NCI-H1105 (cell line): ENCODE results near the gene RNU1-2.
"Not testable (repeated sequence)": the region's sequence is repeated elsewhere in the genome, so short reads cannot be mapped to it uniquely, and the experiment has no call there.

ENCODE experiments used
- DNase-seq: peaks from one replicate; lab custom pipeline; 2025; lab: John Stamatoyannopoulos, UW

The RNU1-2 gene

DNA sequence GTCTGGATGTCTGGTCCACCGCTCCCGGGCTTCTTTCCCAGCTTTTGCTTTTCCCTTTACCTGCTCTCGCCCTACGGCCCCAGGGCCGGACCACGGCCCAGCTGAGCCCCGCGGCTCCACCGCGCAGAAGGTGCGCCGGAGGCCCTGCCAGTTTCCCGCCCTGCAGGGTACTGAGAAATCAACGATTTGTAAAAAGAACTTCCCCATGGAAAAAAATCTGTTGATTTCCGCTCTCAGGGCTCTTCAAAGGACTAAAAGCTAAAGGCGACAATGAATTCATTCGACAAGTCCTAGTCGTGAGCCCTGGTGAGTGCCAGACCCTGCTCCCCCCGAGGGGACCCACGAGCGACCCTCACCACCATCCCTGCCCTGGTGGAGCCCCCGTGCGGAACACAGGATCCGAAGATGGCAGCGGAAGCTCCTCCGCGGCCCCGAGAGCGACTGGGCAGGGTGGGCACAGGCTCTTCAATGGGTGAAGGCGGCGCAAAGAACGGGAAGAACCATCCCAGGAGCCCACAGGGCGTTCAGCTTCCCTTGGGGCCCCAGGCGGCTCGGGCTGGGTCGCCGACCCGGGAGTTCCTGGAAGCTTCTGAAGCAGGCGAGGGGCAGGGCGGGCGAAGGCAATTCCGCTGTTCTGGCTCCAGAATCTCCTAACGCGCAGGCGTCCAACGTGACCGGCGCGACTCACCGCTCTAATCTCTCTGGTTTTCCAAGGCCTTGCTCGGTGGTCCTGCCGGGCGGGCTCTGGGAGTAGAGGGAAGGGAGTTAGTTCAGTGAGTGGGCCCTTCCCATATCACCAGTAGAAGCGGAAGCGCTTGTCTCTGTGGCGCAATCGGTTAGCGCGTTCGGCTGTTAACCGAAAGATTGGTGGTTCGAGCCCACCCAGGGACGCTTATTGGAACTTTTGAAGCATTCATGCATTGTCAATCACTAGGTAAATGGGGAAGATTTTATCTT lies 6.6 kb upstream of the RNU1-2 start:
- DNase-seq, result no peak

DNA sequence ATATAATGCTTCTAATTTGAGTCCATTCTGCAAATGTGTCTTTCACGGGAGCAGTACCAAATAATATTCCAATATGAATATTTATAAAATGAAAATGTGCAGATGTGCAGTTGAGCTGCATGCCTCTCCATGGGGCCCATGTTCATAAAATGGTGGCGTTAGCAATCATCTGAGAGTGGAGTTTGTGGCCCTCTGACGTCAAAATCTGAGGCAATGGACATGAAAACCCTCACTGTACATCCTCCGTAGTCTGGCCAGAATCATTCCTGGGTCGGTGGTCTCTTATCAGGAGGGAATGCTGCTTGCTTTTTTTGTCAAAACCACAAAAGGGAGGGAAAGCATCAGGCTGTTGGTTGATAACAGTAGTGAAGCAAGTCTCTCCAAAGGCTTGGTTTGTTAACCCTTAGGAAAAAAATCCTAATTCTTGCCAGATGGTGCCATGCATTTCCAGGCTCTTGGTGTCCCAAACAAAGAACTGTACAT lies 5.2 kb upstream of the RNU1-2 start:
- not testable (repeated sequence) for DNase-seq

DNA sequence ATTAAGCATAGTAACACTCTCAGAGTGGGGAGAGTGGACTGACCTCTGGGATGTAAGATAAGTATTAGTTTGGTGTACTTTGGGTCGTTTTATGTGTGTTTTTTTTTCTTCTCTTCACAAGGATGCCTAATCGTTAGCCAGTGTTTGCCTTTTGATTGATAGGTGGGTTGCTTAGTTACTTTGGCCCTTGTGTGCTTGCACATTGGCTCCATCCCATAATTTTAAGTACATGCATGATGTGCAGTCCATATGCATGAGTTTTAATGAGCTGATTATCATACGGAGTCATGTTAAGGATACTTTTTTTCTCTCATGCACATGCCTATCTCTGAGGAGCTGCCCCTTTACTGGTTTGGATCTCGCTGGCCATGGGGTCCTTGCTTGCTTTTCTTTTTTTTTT lies 4.7 kb upstream of the RNU1-2 start:
- DNase-seq, result not testable (repeated sequence)

DNA sequence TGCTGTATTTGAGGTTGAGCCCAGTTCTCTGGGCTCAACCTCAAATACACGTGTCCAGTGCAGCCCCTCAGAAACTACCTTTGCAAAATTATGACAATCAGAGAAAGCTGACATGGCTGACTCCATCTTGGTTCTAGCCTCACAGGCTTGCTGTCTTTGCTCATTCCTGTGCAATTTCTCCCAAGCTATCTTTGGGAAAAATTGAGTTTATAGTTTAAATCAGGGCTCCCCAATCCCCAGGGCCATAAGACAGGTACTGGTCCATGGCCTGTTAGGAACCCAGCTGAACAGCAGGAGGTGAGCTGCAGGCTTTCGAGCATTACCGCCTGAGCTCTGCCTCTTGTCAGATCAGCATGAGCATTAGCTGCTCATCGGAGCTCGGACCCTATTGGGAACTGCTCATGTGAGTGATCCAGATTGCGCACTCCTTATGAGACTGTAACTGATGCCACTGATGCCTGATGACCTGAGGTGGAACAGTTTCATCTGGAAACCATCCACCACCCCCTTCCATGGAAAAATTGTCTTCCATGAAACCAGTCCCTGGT lies 2.7 kb upstream of the RNU1-2 start:
- not testable (repeated sequence) for DNase-seq

DNA sequence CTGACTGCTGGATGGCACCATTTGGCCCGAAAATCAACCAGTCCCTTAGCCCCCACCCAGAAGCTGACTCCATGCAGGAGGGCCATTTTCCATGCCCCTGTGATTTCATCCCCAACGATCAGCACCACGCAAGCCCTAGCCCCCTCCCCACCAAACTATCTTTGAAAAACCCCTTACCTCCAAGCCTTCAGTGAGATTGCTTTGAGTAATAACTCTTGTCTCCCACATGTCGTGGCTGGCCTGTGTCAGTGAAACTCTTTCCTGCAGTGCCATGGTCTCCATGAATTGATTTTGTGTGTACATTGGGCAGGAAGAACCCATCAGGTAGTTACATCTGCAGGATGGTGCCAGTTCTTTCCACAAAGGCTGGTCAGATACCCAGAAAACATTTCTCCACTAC lies 2.0 kb upstream of the RNU1-2 start:
- DNase-seq, result not testable (repeated sequence)

DNA sequence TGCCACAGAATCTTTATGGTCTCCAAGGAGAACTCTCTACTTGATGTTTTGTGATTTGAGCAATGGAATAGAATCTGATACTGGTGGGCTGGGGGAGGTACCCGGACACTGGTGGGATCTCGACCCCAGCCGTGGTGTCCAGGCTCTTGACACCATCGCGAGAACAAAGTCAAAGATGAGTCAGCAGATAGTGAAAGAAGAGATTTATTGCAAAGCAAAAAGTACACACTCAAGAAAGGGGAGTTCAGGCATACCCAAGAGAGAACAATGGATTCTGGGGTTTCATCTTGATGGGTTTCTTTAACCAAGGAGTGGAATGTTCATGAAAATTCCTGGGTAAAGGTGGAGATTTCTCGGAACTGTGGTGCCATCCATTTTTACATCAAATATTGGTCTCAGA lies 1.4 kb upstream of the RNU1-2 start:
- DNase-seq, result not testable (repeated sequence)

DNA sequence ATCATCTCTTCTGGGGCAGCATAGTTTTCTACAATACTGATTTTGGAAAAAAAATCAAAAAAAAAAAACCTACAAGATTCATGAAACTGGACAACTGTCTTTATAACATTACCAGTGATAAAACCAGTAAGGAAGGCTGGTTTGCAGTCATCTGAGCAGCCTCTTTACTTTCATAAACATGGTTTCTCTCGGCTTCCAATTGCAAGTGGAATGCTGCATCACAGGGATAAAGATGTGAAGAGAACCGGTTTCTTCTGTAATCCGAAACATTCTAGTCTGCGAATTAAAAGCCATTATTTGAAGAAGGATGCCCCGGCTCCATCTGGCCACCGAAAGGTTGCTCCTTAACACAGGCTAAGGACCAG lies 565 bp upstream of the RNU1-2 start:
- not testable (repeated sequence) for DNase-seq

DNA sequence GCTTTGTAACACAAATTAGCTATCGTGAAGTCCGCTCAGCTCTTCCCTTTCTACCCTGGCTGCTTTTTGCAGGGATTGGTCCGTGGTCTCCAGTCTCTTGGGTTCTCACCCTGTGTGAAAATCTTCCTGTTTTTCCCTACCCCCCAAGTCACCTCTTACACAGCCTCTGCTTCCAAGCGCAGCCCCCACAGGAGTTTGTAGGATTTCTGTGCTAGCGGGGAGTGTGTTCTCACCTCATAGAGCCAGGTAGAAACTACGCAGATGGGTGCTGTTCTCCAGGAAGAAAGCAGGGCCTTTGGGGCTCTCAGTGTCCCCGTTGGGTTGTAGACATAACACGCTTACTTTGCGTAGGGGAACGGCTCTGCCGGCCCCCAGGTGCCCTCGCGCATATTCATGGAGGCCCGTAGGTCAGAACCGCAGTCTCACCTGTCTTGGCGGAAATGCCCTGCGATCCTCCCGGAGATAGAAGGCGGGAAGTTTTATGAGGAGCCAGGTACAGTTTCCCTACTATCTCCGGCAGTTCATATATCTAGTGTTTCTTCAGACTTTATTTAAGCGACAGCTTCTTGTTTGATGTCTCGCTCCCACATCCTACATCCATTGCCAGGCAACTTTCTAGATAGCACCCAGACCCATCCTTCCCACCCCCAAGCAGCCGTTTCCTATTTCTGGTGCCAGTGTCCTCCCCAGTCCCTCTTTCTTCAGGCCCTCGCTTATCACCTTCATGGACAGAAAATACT lies 706 bp downstream of the RNU1-2 start:
- peak; percentile 90 for DNase-seq

DNA sequence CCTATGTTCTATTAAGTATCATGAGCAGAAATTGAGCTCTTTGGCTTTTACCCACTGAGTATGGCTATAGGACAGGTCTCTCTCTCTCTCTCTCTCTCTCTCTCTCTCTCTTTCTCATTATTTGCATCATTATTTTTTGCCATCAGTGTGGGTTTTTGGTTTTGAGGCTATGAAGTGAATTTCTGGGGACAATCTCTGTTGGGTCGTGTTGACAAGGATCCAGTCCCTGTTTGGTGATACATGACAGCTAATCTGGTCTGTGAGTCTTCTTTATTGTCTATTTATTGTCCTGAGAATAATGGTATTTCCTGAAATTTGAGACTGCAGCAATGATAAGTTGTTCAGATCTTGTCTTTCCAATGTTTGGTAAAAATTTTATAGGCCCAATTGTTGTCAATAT lies 1.9 kb downstream of the RNU1-2 start:
- DNase-seq, result not testable (repeated sequence)

DNA sequence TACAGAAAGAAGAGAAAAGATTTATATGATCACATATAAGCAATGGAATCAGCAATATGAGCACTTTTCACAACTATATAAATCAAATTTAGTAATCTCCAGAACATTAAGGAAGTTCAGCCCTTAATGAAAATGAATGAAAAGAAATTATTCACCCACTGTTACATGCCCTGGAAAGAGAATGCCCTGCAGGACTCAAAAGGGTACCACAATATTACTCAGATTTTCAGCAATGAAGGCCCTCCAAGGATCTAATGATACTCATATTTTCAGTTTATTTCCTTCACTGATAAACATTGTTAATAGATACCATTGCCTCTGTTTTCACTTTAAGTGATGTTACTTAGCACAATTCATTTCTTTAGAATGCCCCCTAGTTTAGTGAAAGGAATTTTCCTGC lies 2.5 kb downstream of the RNU1-2 start:
- DNase-seq, result not testable (repeated sequence)

DNA sequence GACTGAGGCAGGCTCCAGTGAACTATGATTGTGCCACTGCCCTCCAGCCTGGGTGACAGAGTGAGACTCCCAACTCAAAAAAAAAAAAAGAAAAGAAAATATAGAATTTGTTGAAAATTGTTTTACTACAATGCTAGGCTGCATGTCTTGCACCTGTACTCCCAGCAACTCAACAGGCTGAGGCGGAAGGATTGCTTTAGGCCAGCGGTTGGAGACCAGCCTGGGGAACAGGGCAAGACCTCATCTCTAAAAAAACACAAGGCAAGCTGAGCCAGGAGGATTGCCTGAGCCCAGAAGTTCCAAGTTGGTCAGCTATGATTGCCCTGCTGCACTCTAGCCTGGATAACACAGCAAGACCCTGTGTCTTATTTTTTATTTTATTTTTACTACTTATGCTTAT lies 3.2 kb downstream of the RNU1-2 start:
- DNase-seq, result not testable (repeated sequence)

DNA sequence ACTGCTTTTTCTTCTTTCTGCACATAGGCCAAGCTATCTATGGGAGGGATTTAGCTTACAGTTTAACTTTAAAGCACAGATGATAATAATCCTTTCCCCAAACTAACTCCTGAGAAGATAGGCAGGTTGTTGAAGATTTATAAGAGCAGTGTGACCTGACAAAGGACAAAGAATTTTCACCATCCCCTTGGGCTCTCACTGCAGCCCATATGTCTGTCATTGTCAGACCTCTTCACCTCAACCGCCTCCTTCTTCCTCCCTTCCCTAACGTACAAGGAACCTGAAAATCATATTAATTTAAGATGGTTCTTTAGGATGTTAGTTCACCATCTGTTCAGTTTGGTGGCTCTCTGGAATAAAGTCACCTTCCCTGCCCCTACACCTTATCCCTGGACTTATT lies 5.0 kb downstream of the RNU1-2 start:
- DNase-seq, result no peak

DNA sequence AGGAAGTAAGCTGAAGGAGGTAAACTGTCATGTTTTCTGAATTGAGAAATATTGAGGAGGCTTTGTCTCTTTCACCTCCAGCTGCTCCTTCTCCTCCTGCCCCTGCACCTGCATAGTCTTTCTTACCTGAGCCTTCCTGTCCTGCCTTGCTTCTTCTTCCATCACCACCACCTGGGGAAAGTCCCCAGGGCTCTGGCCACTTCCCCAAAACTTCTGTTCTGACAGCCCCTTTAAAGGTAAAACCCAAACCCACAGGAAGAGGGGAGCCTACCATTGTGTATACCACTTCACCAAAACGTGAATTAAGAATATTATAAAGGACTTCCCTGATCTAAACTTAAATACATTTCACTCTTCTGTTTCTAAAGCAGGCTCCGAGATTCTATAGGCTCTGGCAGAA lies 5.6 kb downstream of the RNU1-2 start:
- DNase-seq, result not testable (repeated sequence)

DNA sequence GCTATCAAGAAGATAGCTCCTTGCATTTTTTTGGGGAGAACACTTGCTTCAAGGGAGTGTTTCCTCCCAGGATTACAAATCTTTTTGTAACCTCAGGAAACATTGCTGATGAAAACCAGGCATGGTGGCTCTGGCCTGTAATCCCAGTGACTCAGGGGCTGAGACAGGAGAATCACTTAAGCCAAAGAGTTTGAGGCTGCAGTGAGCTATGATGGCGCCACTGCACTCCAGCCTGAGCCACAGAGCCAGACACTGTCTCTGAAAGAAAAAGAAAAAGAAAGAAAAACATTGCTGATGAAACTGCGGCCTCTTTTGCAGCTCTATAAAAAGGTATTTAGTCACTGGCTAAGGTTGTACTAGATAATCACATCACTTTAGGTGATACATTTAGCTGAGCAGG lies 7.3 kb downstream of the RNU1-2 start:
- DNase-seq, result no peak

DNA sequence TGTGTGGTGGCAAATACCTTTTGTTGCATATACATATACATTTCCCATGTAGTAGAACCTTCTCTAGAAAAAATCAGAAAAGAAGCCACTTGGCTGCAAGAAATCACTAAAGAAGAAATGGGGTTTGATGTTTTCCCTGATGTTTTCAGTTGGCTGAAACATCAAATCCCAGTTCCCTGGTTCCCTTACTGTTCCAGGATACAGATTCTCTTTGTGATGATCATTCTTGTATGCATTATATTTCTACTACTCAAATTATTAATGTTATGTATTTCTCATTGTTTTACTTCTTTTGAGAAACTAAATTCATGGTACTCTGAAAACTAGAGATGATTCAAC lies 7.6 kb downstream of the RNU1-2 start:
- no peak for DNase-seq

DNA sequence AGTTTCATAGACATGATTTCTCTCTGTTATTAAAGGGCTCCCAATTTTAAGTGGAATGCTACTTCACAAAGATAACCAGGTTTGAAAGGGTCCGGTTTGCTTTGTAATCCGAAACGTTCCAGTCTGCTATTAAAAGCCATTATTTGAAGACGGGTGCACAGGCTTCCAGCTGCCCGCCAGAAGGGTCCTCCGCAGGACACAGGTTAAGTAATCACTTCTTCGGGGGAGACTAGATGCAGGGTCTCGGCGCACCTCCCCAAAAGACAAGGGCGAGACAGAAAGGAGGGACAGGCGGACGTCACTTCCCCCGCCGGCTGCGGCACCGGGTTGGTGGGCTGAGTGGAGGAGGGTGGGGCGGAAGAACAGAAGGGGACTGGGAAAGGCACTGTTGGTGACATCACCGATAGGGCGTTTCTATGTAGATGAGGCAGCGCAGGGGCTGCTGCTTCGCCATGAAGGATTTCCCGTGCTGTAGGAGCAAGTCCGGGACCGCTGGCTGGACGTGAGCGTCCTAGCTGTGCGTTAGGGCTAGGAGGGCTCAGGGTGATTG lies 8.9 kb downstream of the RNU1-2 start:
- DNase-seq, result peak; percentile 96

DNA sequence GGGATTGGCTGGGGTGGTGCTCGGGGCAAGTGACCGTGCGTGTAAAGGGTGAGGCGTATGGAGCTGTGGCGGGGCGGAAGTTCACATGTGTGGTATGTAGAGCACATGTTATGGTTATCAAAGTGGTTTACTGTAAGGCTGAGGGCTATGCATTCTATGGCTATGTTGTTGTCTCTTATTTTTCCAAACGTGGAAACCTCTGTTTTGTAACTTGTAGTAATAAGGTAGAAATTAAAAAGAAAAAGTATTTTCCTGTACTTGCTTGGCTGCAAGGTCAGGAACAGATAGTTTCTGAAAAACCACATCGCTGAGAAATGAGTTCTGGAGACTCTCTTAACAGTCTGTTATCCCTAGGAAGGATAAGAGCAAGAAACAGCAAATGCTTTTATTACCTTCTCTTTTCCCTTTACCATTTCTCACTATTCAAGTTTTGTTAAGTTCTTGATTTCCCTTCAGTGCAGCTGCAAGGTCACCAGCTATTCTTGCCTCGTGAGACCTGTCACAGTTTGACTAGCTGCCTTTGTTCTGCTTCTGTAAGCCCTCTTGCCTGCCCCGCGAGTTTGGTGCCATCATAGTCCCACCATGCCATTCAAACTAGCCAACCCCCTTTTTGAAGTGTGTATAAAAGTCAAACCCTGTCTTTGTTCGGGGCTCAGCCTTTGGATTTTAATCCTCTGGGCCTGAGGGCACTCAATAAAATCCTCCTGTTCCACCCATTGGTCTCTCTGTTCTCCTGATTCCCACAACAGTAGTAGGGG lies 9.5 kb downstream of the RNU1-2 start:
- peak; percentile 76 for DNase-seq

DNA sequence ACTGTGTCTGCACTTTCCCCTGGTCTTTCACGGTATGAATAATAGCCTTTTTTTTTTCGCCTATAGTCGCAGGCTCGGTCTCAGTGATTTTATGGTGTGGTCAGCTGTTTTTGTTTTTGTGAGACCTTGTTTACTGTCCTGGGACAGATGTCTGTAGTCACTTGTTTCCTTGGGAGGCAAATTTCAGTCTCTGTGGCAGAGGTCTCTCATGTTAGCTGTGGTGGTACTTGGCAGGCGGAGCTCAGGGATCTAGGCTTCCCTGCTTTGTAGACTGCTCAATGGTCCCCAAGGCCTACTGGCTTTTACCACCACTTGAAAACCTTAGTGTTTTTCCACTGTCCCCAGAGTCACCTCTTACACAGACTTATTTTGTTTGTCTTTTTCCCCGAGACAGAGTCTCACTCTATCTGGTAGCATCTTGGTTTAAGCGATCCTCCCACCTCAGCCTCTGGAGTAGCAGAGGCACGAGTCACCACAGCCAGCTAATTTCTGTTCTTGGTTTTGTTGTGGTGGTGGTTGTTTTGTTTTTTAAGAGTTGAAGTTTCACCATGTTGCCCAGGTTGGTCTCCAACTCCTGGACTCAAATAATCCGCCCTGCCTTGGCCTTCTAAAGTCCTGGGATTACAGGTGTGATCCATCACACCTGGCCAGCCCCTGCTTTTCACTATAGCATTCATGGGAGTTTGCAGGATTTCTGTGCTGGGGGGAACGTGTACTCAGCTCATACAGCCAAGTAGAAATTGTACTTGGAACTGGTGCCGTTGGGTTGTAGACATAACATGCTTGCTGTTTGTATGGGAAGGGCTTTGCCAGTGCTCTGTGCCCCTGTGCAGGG lies 10.3 kb downstream of the RNU1-2 start:
- no peak for DNase-seq

DNA sequence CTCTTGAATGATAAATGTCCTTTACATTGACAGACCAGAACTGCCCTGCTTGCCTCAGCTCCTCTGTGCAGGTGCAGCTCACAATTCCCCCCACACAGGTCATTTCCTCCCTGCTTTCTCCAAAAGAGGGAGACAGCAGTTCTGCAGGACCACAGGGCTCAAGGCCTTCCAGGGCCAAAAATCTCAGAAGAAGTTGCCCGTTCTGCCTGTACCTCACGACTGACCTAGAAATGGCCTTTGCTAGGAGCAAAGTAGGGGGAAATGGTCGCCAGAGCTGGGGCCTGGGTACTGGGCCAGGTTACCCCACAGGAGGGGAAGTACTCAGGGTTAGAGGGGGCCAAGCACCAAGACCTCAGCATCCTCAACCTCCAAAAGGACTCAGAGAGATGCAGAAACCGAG lies 11.1 kb downstream of the RNU1-2 start:
- DNase-seq, result no peak

DNA sequence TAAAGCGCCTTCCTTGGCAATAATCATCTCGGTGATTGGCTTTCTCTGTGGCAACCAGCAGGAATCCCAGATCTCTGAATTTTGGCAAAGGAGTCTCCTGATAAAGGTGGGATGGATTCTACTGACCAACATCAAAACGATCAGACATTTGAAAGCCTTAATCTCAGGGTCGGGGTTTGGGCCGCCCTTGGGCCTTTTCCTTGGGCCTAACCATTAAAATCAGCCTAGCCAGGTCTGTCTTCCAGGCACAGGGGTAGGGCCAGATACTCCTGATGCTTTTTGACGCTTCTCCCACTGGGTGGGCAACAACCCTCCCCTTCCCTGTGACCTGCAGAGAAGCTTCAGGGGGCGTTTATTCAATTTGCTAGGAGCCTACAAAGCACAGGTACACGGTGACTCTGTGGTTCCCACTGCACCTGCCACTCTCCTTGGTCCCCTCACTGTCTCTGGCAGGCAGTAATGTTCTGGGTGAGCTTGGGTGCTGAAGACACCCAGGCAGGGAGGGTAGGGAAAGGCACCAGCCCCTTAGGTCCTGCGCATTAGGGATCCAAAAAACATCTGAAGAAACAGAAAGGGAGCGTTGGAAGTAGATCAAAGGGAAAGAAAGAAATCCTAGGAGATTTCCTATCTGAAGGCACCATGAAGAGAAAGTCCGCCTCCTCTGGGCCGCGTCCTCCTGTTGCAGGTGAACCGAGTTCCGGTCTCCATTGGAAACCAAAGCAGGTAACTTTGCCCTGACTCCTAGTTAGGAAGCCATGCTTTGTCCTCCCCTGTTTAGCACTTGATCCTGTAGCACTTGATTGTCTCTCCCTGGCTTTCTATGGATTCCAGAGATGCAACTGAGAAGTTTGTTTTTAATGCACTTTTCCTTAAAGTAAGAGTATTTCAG lies 12.3 kb downstream of the RNU1-2 start:
- no peak for DNase-seq
